Stomach (tissue), 4 donors: Measurements from ENCODE around the gene ATXN1.

ENCODE experiments used
- POLR2A ChIP-seq, 4 donors: fragments of 450-650 bp; IDR thresholded peaks; one replicate each; pipeline ENCODE4 v1.6.1; 2016; ENCODE audit warnings: antibody characterized with exemption in 4 of 4, control low read depth in 2 of 4, mild to moderate bottlenecking in 1 of 4, moderate library complexity in 1 of 4
- POLR2AphosphoS5 ChIP-seq, 3 donors: sonication (generic); formaldehyde crosslinking; IDR thresholded peaks; one replicate each; pipeline ENCODE4 v1.6.1; 2016; ENCODE audit warnings: antibody characterized with exemption in 3 of 3
- TF ChIP-seq, protein P1 (sequence below), 7 experiments: fragments of 450-650 bp in 4 of 7; fragments of 200-600 bp in 3 of 7; sonication (generic) in 3 of 7; IDR thresholded peaks; one replicate each; pipeline ENCODE4 v1.5.1; 2016 to 2019; ENCODE audit warnings: antibody characterized with exemption in 7 of 7, control low read depth in 2 of 7, mild to moderate bottlenecking in 1 of 7

DNA sequence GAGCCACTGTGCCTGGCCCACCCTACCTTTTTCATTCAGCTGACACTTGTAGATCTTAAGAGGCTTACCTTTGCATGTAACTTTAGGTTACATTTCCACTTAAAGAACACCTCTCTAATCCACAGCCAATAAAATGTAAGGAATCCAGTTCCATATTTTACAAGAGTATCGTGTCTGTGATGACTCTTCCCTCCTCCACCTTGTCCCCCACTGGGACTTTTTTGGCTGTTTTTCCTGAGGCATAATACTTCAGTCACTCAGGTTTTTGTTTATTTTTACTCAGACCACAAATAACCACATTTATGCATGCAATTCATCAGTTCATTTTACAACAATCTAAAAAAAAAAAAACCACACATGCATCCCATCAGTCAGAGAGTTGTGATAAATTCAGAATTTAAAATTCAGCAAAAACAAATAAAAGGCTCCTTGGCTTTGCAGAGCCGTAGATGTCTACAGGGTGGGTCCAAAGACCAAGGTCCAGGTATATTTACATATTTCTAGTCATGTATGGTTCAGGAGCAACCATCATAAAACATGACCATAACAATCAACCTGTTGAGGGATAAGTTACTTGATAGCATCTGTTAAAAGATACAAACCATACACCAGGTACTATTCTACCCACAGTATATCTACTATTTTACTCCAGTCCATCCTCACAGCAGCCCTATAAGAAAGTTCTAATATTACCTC is 9.9 kb downstream of the ATXN1 start:
- TF ChIP-seq POLR2A (IDR thresholded peaks at IDR 0.05) (no peak), POLR2AphosphoS5 (IDR thresholded peaks at IDR 0.05) (no peak)
- TF ChIP-seq, protein P1, sequence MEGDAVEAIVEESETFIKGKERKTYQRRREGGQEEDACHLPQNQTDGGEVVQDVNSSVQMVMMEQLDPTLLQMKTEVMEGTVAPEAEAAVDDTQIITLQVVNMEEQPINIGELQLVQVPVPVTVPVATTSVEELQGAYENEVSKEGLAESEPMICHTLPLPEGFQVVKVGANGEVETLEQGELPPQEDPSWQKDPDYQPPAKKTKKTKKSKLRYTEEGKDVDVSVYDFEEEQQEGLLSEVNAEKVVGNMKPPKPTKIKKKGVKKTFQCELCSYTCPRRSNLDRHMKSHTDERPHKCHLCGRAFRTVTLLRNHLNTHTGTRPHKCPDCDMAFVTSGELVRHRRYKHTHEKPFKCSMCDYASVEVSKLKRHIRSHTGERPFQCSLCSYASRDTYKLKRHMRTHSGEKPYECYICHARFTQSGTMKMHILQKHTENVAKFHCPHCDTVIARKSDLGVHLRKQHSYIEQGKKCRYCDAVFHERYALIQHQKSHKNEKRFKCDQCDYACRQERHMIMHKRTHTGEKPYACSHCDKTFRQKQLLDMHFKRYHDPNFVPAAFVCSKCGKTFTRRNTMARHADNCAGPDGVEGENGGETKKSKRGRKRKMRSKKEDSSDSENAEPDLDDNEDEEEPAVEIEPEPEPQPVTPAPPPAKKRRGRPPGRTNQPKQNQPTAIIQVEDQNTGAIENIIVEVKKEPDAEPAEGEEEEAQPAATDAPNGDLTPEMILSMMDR (IDR thresholded peaks at IDR 0.05) = no peak
